Mesodermal cell (in vitro differentiated cells): Measurements from ENCODE around the gene CDHR2.
"Not testable (repeated sequence)": the region's sequence is repeated elsewhere in the genome, so short reads cannot be mapped to it uniquely, and the experiment has no call there.

Experiments used
- H3K27ac ChIP-seq: 2 replicates; pipeline ENCODE4 v1.7.0; 2013; ENCODE audit warnings: mild to moderate bottlenecking, low read depth, low read length, moderate library complexity; ENCODE audit not compliant: severe bottlenecking
- H3K36me3 ChIP-seq: 2 replicates; pipeline ENCODE4 v1.7.1; 2013; ENCODE audit warnings: mild to moderate bottlenecking, low read length, moderate library complexity; ENCODE audit not compliant: control insufficient read depth, insufficient read depth
- H3K4me1 ChIP-seq: one replicate; pipeline ENCODE4 v1.7.1; 2013; ENCODE audit warnings: mild to moderate bottlenecking, low read length; ENCODE audit not compliant: insufficient read depth, control insufficient read depth, poor library complexity, severe bottlenecking
- H3K4me3 ChIP-seq: 2 replicates; pipeline ENCODE4 v1.7.0; 2013; ENCODE audit warnings: low read length, control low read depth, mild to moderate bottlenecking; ENCODE audit not compliant: insufficient read depth, poor library complexity, severe bottlenecking; ENCODE audit errors: extremely low read depth
- H3K9me3 ChIP-seq: 2 replicates; pipeline ENCODE4 v1.7.1; 2013; ENCODE audit warnings: mild to moderate bottlenecking, low read length, moderate library complexity; ENCODE audit not compliant: control insufficient read depth
- WGBS, 2 experiments: methylation state at CpG; one replicate each; pipeline ENCODE4 v1.1.5; 2013; ENCODE audit warnings: missing lambda C conversion rate in 2 of 2; ENCODE audit not compliant: insufficient coverage in 2 of 2; 5-methylcytosine and 5-hydroxymethylcytosine counted together

The CDHR2 gene

DNA sequence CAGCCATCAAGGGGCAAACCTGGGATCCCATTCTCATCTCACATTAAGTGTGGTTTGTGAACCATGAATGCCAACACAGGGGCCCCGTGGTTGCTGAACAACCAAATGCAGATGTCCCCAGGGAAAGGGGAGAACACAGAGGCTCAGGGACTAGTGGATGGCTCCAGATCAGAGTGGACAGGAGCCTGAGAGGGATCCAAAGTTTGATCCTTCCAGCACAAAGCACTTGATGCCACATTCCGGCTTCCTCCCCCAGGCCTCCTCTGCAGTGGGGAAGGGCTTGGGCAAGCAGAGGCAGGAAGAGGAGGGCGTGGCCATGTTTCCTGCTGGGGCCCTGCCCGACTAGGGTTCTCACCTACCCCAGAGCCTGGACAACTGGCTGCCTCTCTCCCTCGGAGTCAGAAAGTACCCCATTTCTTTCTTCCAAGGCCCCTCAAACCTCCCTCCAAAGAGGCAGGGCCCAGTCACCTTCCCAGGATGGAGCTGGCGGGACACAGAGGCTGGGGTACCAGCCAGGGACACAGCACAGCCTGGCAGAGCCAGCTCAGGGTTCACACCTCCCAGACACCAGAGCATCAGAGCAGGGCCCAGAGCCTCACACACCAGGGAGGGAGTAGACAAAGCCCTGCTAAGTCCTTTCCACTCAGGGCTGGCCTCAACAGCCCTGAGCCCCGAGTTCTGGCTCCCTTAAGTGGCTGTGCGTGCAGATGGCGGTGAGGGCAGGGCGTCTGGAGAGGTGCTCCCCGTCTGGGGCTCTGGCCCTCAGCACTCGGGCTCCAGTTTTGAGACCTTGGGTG, 7.6 kb upstream of the CDHR2 start:
- peak overlapping the region; percentile 16 for H3K27ac ChIP-seq
- no peaks in the 10 kb centered on the region for H3K9me3 ChIP-seq
- peaks cover 24% of the 10 kb centered on the region for H3K4me1 ChIP-seq
- H3K36me3 ChIP-seq, result no peaks in the 10 kb centered on the region
- 61 to 66% methylated on average over 9 of the region's 12 CpGs for WGBS, 2 experiments
- peak overlapping the region; percentile 55 for H3K4me3 ChIP-seq

DNA sequence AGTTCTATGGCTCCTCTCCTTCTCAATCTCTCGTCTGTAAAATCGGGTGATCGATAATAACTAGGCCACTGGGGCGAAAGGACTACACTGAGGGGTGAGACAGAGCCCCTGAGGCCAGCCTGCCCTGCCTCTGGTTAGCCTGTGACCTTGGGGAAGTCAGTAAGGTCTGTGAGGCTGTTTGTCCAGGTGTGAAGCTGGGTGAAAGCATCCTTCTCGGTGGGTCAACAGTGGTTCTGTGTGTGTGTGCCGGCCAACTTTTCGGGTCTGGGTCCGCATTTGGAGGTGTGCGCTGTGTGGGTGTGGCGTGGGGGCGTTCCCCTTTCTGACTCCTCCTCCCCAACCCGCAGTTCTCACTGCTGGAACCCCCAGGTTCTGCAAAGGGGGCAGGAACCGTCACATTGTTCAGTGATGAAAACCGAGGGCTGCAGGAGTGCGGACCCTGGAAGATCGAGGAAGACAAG, 7.0 kb upstream of the CDHR2 start:
- Histone ChIP-seq H3K4me1 (peaks cover 24% of the 10 kb centered on the region), H3K36me3 (no peaks in the 10 kb centered on the region), H3K4me3 (peak overlapping the region; percentile 55), H3K27ac (no peak overlapping the region), H3K9me3 (no peaks in the 10 kb centered on the region)
- 40 to 45% methylated on average over 8 to 11 of the region's 16 CpGs for WGBS, 2 experiments

DNA sequence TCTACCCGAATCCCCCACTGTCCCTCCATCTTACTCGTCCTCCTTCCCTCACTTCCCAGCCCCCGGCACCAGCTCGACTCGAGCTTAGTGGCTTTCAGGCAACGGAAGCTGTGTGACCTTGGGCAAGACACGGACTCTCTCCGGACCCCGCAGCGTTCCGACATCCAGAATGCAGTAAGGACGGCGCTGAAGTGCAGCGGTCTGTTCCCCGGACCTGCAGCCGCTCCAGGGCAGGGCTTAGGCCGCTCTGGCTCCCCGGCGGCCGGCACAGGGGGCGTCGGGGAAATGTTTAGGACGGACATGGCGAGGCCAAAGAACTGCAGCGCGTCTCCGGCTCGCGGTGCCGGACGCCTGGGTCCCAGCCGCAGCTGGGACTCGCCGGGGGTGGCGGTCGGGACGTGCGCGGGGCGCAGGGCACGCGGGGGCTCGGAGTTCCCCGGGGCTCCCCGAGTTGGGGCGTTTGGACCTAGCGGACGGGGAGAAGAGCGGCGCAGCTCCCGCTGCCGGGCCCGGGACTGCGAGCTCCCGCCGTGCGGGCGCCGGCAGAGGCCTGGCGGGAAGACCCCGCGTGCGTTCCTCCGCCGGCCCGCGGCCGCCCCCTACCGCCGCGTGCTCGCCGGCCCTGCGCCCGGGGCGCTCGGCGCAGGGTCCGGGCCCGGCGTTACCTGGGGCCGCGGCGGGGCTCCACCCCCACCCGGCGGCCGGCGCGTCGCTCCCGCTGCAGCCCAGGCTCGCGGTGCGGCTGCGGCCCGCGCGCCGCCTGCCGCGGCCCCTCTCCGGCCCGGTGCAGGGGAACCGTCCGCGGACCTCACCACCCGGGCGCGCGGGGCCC, 6.3 kb upstream of the CDHR2 start:
- Histone ChIP-seq H3K9me3 (no peaks in the 10 kb centered on the region), H3K4me3 (peak overlapping the region; percentile 55), H3K27ac (no peak overlapping the region), H3K4me1 (peaks cover 24% of the 10 kb centered on the region), H3K36me3 (no peaks in the 10 kb centered on the region)
- 1 to 2% methylated on average over 83 to 97 of the region's 110 CpGs for WGBS, 2 experiments

DNA sequence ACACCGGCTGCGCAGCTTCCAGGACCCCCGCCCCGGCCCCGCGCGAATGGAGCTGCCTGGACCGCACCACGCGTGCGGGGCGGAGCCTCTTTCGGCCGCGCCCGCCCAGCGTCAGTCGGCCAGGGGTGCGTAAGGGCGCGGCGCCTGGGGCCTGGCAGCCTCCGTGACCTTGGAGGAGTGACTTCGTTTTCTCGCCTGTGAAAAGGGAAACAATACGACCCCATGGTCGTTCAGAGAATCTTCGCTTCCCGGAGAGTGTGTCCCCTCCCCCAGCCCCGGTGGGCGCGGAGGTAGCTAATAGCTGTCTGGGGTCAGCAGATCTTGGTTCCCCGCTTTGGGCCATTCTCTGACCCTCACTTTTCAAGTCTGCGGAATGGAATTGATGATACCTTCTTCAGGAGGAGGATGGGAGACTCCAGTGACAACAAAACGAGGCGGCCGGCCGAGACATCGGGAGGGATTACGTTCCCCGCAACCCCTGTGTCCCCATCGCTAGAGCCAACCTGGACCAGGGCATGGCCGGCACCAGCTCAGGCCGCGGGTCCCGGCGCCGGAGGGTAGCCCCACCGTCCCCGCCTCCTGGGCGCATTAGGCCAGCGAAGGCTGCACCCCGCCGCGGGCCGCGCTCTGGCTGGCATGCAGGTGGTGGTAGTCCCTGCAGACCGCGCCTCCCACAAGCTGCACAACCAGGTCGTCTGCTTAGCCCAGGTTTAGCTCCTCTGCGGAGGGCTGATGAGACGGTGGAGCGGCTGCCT, 5.5 kb upstream of the CDHR2 start:
- WGBS, 2 experiments, result 1% methylated on average over 46 to 55 of the region's 63 CpGs
- H3K27ac ChIP-seq, result no peak overlapping the region
- no peaks in the 10 kb centered on the region for H3K36me3 ChIP-seq
- peaks cover 20% of the 10 kb centered on the region for H3K4me1 ChIP-seq
- H3K4me3 ChIP-seq, result peak overlapping the region; percentile 50
- no peaks in the 10 kb centered on the region for H3K9me3 ChIP-seq

DNA sequence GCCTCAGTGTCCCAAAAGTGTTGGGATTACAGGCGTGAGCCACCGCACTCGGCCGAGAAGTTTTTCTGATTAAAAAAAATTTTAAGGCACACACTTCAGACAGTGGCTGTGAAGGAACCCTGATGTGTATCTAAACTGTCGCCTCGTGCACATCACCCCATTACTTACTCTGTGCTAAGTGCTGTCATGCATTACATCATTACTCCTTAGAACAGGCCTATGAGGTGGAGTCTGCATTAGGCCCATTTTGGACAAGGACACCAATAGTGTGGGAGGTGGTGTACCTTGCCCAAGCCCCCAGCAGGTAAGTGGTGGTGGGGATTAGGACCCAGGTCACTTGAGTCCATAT, 3.8 kb upstream of the CDHR2 start:
- 98 to 100% methylated on average over 2 to 6 of the region's 6 CpGs for WGBS, 2 experiments
- H3K9me3 ChIP-seq, result no peaks in the 10 kb centered on the region
- no peak overlapping the region for H3K27ac ChIP-seq
- no peak overlapping the region for H3K4me3 ChIP-seq
- H3K4me1 ChIP-seq, result peaks cover 20% of the 10 kb centered on the region
- H3K36me3 ChIP-seq, result no peaks in the 10 kb centered on the region

DNA sequence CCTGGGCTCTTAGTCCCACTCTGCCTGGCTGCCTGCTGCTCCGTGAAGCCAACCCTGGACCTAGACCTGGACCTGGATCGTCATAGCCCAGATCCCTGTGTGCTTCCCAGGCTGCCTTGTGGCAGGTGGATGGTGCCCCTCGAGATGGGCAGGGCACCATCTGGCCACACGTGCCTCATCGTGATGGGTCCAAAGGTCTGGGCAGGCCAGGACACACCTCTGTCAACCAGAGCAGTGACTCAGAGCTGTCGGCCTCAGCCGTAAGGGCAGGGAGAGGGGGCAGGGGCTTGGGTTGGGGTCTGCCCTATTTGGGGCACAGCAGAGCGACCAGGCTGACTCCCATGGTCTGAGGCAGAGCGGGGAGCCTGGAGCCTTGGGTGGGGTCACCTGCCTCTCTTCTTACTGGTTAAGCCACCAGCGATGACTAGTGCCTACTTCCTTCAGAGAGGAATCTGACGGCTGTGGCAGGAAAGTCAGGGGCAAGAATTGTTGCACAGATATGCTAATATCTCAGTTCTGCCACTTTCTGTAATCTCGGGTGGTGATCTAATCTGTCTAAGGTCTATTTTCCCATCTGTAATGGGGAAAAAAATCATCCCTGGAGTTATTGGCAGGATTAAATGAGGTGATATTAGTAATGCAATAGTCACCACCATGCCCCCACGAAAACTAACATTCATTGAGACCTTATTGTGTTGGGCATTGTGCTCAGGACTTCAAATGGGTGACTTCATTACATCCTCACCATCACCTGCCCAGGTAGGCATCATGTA, 3.2 kb upstream of the CDHR2 start:
- WGBS, 2 experiments, result 83 to 86% methylated on average over 10 to 12 of the region's 13 CpGs
- Histone ChIP-seq H3K9me3 (no peaks in the 10 kb centered on the region), H3K36me3 (no peaks in the 10 kb centered on the region), H3K4me3 (no peak overlapping the region), H3K27ac (no peak overlapping the region), H3K4me1 (peaks cover 16% of the 10 kb centered on the region)

DNA sequence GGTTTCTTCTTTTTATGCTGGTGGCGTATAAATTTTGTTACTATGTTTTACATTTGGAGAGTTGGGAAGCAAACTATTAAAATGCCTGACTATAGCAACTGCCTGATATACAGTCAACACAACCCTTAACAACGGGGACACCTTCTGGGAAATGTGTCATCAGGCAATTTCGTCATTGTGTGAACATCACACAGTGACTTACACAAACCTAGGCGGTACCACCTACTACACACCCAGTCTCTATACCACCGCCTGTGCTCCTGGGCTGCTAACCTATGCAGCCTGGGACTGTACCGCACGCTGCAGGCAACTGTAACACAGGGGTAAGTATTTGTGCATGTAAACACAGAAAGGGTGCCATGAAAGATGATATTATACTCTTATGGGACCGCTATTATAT, 1.3 kb upstream of the CDHR2 start:
- 88% methylated on average over 4 to 6 of the region's 8 CpGs for WGBS, 2 experiments
- no peaks in the 10 kb centered on the region for H3K36me3 ChIP-seq
- H3K9me3 ChIP-seq, result no peaks in the 10 kb centered on the region
- H3K27ac ChIP-seq, result no peak overlapping the region
- H3K4me3 ChIP-seq, result no peak overlapping the region
- H3K4me1 ChIP-seq, result peaks cover 3% of the 10 kb centered on the region

DNA sequence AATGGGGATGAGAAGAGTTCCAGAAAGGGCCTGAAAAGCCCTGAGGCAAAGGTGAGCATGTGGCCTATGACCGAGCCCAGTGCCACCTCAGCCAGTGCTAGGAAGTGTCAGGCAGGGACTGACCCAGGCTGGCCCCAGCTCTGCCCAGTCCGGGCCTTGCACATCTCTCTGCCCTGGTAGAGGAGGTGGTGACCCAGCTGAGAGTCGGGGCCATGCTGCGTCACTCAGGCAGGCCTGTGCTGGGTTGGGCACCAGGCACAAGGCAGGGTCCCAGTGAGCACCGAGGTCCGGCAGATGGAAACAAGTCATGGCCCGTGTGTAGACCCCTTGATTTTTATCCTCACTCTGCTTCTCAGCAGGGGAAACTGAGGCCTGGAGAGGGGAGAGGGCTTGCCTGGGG, 729 bp downstream of the CDHR2 start:
- H3K36me3 ChIP-seq, result no peaks in the 10 kb centered on the region
- H3K27ac ChIP-seq, result no peak overlapping the region
- no peak overlapping the region for H3K4me3 ChIP-seq
- peaks cover 3% of the 10 kb centered on the region for H3K4me1 ChIP-seq
- WGBS, 2 experiments, result 91% methylated on average over 6 to 7 of the region's 7 CpGs
- H3K9me3 ChIP-seq, result no peaks in the 10 kb centered on the region

DNA sequence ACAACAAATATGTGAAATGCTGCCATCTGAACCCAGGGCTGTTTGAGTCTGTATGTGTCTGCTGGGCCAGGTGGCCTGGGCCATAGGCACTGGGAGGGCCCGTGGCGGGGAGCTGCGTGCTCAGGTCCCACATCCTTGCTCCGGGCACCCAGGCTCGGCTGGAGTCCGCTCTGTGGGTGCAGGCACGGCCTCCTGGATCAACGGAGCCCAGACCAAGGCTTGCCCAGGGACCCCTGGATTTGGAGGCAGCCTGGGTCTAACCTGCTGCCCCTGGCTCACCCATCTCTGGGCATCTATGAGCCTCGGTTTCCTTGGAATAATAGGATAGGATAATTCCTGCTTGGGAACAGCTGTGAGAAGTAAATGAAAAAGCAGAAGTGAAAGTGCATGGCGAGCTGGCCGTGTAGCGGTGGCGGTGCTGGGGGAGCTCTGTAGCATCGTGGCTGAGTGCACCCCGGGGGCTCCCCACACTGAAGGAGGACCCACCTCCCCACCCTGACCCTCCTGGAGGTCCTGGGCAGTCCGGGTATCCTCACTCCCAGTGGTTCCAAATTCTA, 1.2 kb downstream of the CDHR2 start:
- Histone ChIP-seq H3K4me1 (peaks cover 3% of the 10 kb centered on the region), H3K9me3 (no peaks in the 10 kb centered on the region), H3K27ac (no peak overlapping the region), H3K4me3 (no peak overlapping the region), H3K36me3 (no peaks in the 10 kb centered on the region)
- 89 to 90% methylated on average over 13 to 15 of the region's 16 CpGs for WGBS, 2 experiments

DNA sequence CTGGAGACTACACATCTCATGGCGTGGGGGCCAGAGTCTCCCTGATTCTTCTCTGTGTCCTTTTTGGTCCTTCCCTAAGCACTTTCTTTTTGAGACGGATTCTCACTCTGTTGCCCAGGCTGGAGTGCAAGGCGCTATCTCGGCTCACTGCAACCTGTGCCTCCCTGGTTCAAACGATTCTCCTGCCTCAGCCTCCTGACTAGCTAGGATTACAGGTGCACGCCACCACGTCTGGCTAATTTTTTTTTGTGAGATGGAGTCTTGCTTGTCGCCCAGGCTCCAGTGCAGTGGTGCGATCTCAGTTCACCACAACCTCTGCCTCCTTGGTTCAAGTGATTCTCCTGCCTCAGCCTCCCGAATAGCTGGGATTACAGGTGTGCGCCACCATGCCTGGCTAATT, 1.8 kb downstream of the CDHR2 start:
- H3K27ac ChIP-seq, H3K4me3 ChIP-seq, H3K9me3 ChIP-seq, H3K4me1 ChIP-seq, H3K36me3 ChIP-seq: not testable (repeated sequence)
- WGBS, 2 experiments, result 87 to 89% methylated on average over 9 of the region's 11 CpGs
